ENCODE results near the gene TRABD2B. TPM values are rescaled to one million over a fixed set of nuclear protein-coding genes. Genes with fewer than 3 reads are reported as not detected.

Gene TRABD2B
- total RNA-seq, 1 experiment from 2014 or later = 0.05 TPM

- Histone ChIP-seq H3K9ac (ENCODE audit: low read length) (no peak overlapping the region), H3K4me1 (ENCODE audit: control insufficient read depth in 1 of 2, insufficient read depth in 2 of 2, low read length in 2 of 2) (no peaks in the 10 kb centered on the region), H3K4me3 (replicated peaks in 1 of 2; ENCODE audit: low read depth in 1 of 2, low read length in 2 of 2) (no peak overlapping the region), H3K27ac (ENCODE audit: low read depth, low read length) (no peak overlapping the region), H3K9me3 (ENCODE audit: control insufficient read depth in 1 of 2, insufficient read depth in 1 of 2, low read depth in 1 of 2, low read length in 2 of 2) (no peaks in the 10 kb centered on the region), H3K4me2 (ENCODE audit: low read length) (no peak overlapping the region), H3K9me2 (ENCODE audit: insufficient read depth) (no peaks in the 10 kb centered on the region), H3K27me3 (ENCODE audit: insufficient read depth, low read length) (no peaks in the 10 kb centered on the region), H4K20me1 (ENCODE audit: insufficient read depth) (no peaks in the 10 kb centered on the region), H2AFZ (ENCODE audit: low read depth, low read length, poor library complexity, severe bottlenecking) (no peak overlapping the region), H3K79me2 (ENCODE audit: insufficient read depth, low read length) (no peaks in the 10 kb centered on the region), H3K36me3 (ENCODE audit: control insufficient read depth in 1 of 2, insufficient read depth in 2 of 2, low read length in 2 of 2) (no peaks in the 10 kb centered on the region)
- intact Hi-C loops (cut with micrococcal nuclease) = no loop called here
- no peak for DNase-seq (ENCODE audit: low read depth, low spot score)
- no TSS peak for BruUV-seq (replicated peaks)
- ATAC-seq = no peak
- CTCF ChIA-PET = no interaction called here
- TF ChIP-seq POLR2AphosphoS5 (IDR thresholded peaks at IDR 0.05; ENCODE audit: low read depth, low read length) = no peak
- TF ChIP-seq EZH2phosphoT487 (IDR thresholded peaks at IDR 0.05; ENCODE audit: borderline replicate concordance) = no peak
- TF ChIP-seq ZBTB33 (IDR thresholded peaks at IDR 0.05; ENCODE audit: extremely low read depth, insufficient replicate concordance, low read length) = no peak
- TF ChIP-seq CBX3 (IDR thresholded peaks at IDR 0.05; ENCODE audit: low read depth) = no peak
- TF ChIP-seq SIN3A (IDR thresholded peaks at IDR 0.05; ENCODE audit: low read depth) = no peak
- TF ChIP-seq JUND (IDR thresholded peaks at IDR 0.05) = no peak
- TF ChIP-seq, protein P1, sequence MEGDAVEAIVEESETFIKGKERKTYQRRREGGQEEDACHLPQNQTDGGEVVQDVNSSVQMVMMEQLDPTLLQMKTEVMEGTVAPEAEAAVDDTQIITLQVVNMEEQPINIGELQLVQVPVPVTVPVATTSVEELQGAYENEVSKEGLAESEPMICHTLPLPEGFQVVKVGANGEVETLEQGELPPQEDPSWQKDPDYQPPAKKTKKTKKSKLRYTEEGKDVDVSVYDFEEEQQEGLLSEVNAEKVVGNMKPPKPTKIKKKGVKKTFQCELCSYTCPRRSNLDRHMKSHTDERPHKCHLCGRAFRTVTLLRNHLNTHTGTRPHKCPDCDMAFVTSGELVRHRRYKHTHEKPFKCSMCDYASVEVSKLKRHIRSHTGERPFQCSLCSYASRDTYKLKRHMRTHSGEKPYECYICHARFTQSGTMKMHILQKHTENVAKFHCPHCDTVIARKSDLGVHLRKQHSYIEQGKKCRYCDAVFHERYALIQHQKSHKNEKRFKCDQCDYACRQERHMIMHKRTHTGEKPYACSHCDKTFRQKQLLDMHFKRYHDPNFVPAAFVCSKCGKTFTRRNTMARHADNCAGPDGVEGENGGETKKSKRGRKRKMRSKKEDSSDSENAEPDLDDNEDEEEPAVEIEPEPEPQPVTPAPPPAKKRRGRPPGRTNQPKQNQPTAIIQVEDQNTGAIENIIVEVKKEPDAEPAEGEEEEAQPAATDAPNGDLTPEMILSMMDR (IDR thresholded peaks at IDR 0.05 in 2 of 3, conservative IDR thresholded peaks at IDR 0.05 in 1 of 3; ENCODE audit: borderline replicate concordance in 1 of 3, insufficient read depth in 1 of 3, low read depth in 2 of 3, low read length in 2 of 3) = no peak
- TF ChIP-seq, protein P2, sequence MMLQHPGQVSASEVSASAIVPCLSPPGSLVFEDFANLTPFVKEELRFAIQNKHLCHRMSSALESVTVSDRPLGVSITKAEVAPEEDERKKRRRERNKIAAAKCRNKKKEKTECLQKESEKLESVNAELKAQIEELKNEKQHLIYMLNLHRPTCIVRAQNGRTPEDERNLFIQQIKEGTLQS (IDR thresholded peaks at IDR 0.05) = no peak
- TF ChIP-seq ZNF274 (IDR thresholded peaks at IDR 0.05; ENCODE audit: low read depth, low read length) = no peak
- TF ChIP-seq EZH2 (IDR thresholded peaks at IDR 0.05) = no peak
- no peak for TF ChIP-seq SP1 (IDR thresholded peaks at IDR 0.05; ENCODE audit: low read depth)
- no peak for TF ChIP-seq TCF7L2 (IDR thresholded peaks at IDR 0.05; ENCODE audit: borderline replicate concordance, extremely low read depth, insufficient read depth, insufficient read length)
- TF ChIP-seq POLR2A (IDR thresholded peaks at IDR 0.05; ENCODE audit: borderline replicate concordance, extremely low read depth, insufficient read depth, insufficient read length) = no peak
- TF ChIP-seq RAD21 (IDR thresholded peaks at IDR 0.05; ENCODE audit: low read depth) = no peak
- no peak for TF ChIP-seq SRF (IDR thresholded peaks at IDR 0.05; ENCODE audit: low read depth)
- TF ChIP-seq EGR1 (IDR thresholded peaks at IDR 0.05; ENCODE audit: low read depth) = no peak
- no peak for TF ChIP-seq ELF1 (IDR thresholded peaks at IDR 0.05; ENCODE audit: borderline replicate concordance, low read depth)
- no peak for TF ChIP-seq MAX (IDR thresholded peaks at IDR 0.05)
- TF ChIP-seq FOSL1 (IDR thresholded peaks at IDR 0.05; ENCODE audit: low read depth) = no peak
- RAD21 ChIA-PET (ENCODE audit: low non-redundant PET in 1 of 2, low total read pairs in 2 of 2, uncharacterized antibody in 2 of 2, unreplicated experiment in 2 of 2) = no interaction called here
- POLR2A ChIA-PET = no interaction called here
Observed at GRCh38 chr1:47888294-47888629, 108.9 kb downstream of the TRABD2B start.

All from HCT116 (cell line).